ENCODE data around the gene CD209.
"Not testable (repeated sequence)": the region's sequence is repeated elsewhere in the genome, so short reads cannot be mapped to it uniquely, and the experiment has no call there.

The CD209 gene

DNA sequence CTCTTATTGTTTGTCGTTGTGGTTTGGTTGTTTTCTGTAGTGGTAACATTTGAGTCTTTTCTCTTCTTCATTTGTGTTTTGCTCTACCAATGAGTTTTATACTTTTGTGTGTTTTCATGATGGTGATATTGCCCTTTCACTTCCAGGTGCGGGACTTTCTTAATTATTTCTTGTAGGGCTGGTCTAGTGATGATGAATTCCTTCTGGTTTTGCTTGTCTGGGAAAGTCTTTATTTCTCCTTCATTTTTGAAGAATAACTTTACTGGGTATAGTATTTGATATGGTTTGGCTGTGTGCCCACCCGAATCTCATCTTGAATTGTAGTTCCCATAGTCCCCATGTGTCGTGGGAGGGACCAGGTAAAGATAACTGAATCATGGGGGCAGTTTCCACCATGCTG lies 8.9 kb upstream of the CD209 start:
- no peak overlapping the region for H3K27ac ChIP-seq
- TF ChIP-seq CTCF (IDR thresholded peaks at IDR 0.05; ENCODE audit: low read depth, low read length, missing control alignments) = no peak
- in situ Hi-C loops (cut with HindIII; ENCODE audit: low pct_ligation_motif_present, low sequenced_read_pairs) = no loop called here
- H3K36me3 ChIP-seq (replicated peaks) = no peaks in the 10 kb centered on the region
- H3K4me3 ChIP-seq (ENCODE audit: low read depth, low read length) = no peak overlapping the region
- no peaks in the 10 kb centered on the region for H3K27me3 ChIP-seq (replicated peaks)
- DNase-seq = no peak

DNA sequence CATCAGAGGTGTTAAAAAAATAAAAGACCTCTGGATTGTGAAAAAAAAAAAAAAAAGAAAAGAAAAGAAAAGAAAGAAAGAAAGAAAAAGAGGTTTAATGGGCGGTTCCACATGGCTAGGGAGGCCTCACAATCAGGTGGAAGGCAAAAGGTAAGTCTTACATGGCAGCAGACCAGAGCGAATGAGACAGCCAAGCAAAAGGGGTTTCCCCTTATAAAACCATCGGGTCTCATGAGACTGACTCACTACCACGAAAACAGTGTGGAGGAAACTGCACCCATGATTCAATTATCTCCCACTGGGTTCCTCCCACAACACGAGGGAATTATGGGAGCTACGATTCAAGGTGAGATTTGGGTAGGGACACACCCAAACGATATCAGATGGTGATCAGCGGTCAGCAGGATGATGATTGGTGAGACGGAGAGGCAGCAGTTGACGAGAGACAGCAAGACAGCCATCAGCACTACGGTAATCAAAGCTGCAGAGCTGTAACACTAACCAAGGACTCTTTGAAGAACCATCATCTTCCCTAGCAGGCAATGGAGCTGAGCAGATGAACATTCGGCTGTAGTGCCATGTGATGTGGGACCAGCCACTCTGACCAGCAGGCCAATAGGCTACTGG lies 3.9 kb upstream of the CD209 start:
- TF ChIP-seq CTCF (IDR thresholded peaks at IDR 0.05; ENCODE audit: low read depth, low read length, missing control alignments) = no peak
- DNase-seq = no peak
- in situ Hi-C loops (cut with HindIII; ENCODE audit: low pct_ligation_motif_present, low sequenced_read_pairs) = no loop called here
- Histone ChIP-seq H3K27me3 (replicated peaks) (no peaks in the 10 kb centered on the region), H3K27ac (no peak overlapping the region), H3K36me3 (replicated peaks) (no peaks in the 10 kb centered on the region), H3K4me3 (ENCODE audit: low read depth, low read length) (no peak overlapping the region)

GRCh38 chr19:7748756-7749155 lies 1.4 kb upstream of the CD209 start:
- in situ Hi-C loops (cut with HindIII; ENCODE audit: low pct_ligation_motif_present, low sequenced_read_pairs) = no loop called here

GRCh38 chr19:7748171-7748570 lies 837 bp upstream of the CD209 start:
- in situ Hi-C loops (cut with HindIII; ENCODE audit: low pct_ligation_motif_present, low sequenced_read_pairs) = no loop called here
- H3K27ac ChIP-seq = no peak overlapping the region
- no peak overlapping the region for H3K4me3 ChIP-seq (ENCODE audit: low read depth, low read length)
- TF ChIP-seq CTCF (IDR thresholded peaks at IDR 0.05; ENCODE audit: low read depth, low read length, missing control alignments) = no peak
- no peaks in the 10 kb centered on the region for H3K36me3 ChIP-seq (replicated peaks)
- no peaks in the 10 kb centered on the region for H3K27me3 ChIP-seq (replicated peaks)
- DNase-seq = no peak

More at GRCh38 chr19:7748756-7749155, 1.4 kb upstream of the CD209 start:
- H3K27ac ChIP-seq = no peak overlapping the region
- no peak overlapping the region for H3K4me3 ChIP-seq (ENCODE audit: low read depth, low read length)
- no peaks in the 10 kb centered on the region for H3K27me3 ChIP-seq (replicated peaks)
- TF ChIP-seq CTCF (IDR thresholded peaks at IDR 0.05; ENCODE audit: low read depth, low read length, missing control alignments) = peak; percentile 19
- H3K36me3 ChIP-seq (replicated peaks) = no peaks in the 10 kb centered on the region
- DNase-seq = no peak

GRCh38 chr19:7746306-7746705 lies 1.0 kb downstream of the CD209 start:
- H3K27me3 ChIP-seq (replicated peaks); in situ Hi-C loops (cut with HindIII; ENCODE audit: low pct_ligation_motif_present, low sequenced_read_pairs); H3K4me3 ChIP-seq (ENCODE audit: low read depth, low read length); H3K36me3 ChIP-seq (replicated peaks); DNase-seq; H3K27ac ChIP-seq: not testable (repeated sequence)

- Histone ChIP-seq H3K27me3 (replicated peaks) (no peaks in the 10 kb centered on the region), H3K4me3 (ENCODE audit: low read depth, low read length) (no peak overlapping the region), H3K36me3 (replicated peaks) (no peaks in the 10 kb centered on the region), H3K27ac (no peak overlapping the region)
- TF ChIP-seq CTCF (IDR thresholded peaks at IDR 0.05; ENCODE audit: low read depth, low read length, missing control alignments) = no peak
- DNase-seq = no peak
- in situ Hi-C loops (cut with HindIII; ENCODE audit: low pct_ligation_motif_present, low sequenced_read_pairs) = no loop called here
Measured at GRCh38 chr19:7744871-7745650, 2.3 kb downstream of the CD209 start.
